ENCODE measurements around the gene CALHM6. TPM values are rescaled to one million over a fixed set of nuclear protein-coding genes. Genes with fewer than 3 reads are reported as not detected.

The CALHM6 gene
- total and polyA plus RNA-seq, 2 experiments from 2014 or later = 1.7 TPM; not detected in 1

DNA sequence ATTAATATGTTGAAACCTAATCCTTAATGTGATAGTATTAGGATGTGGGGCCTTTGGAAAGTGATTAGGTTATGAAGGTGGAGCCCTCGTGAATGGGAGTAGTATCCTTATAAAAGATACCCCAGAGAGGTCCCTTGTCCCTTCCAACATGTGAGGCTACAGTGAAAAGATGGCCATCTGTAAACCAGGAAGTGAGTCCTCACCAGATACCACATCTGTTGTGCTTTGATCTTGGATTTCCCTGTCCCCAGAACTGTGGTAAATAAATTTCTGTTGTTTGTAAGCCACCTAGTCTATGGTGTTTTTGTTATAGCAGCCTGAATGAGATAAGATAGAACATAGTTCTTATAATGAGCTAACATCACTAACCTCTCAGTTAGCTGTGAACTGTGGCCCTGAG is 16.6 kb upstream of the CALHM6 start:
- peaks cover 51% of the 10 kb centered on the region for H3F3A ChIP-seq (ENCODE audit: insufficient read depth)
- no peak overlapping the region for H2AFZ ChIP-seq
- H3K79me2 ChIP-seq (ENCODE audit: insufficient read depth) = no peaks in the 10 kb centered on the region
- TF ChIP-seq EZH2phosphoT487 (IDR thresholded peaks at IDR 0.05; ENCODE audit: insufficient read depth, low read depth) (no peak), EZH2 (IDR thresholded peaks at IDR 0.05; ENCODE audit: insufficient read depth, poor library complexity, severe bottlenecking) (no peak)
- no peaks in the 10 kb centered on the region for H3K27me3 ChIP-seq (replicated peaks; ENCODE audit: insufficient read depth)
- H3K9ac ChIP-seq = no peak overlapping the region
- H3K4me3 ChIP-seq = no peak overlapping the region
- no peaks in the 10 kb centered on the region for H3K9me2 ChIP-seq (ENCODE audit: insufficient read depth)
- no peaks in the 10 kb centered on the region for H3K9me3 ChIP-seq (ENCODE audit: low read depth)
- WGBS, 2 experiments (ENCODE audit: low coverage in 1 of 2, low lambda C conversion rate in 2 of 2, missing lambda C conversion rate in 2 of 2) = 96 to 100% methylated on average over 1 of the region's 1 CpG
- H3K27ac ChIP-seq = no peak overlapping the region
- no peak for DNase-seq
- H3K4me1 ChIP-seq (ENCODE audit: insufficient read depth) = peaks cover 48% of the 10 kb centered on the region
- H4K20me1 ChIP-seq (ENCODE audit: insufficient read depth) = no peaks in the 10 kb centered on the region
- H3K36me3 ChIP-seq (ENCODE audit: low read depth) = no peaks in the 10 kb centered on the region
- in situ Hi-C loops (cut with MboI) = no loop called here
- H3K4me2 ChIP-seq (ENCODE audit: unreplicated experiment) = no peak overlapping the region

DNA sequence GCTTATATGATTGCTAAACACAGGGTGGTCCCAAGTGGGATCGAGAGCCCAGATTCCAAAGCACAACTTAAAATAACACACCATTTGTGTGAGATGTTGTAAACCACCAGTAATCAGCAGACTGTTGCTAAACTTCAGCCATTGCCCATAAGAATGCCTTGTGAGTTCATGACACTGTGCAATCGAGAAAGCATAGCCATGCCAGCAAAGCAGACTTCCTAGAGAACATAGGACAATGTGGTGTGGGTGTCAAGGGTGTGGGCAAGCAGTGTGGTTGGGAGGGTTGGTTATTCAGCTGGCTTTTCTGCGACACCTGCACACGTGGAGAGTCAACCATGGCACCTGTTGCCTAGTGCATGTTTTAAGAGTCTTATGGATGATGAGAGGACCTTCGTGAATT is 16.1 kb upstream of the CALHM6 start:
- Histone ChIP-seq H4K20me1 (ENCODE audit: insufficient read depth) (no peaks in the 10 kb centered on the region), H3K9ac (no peak overlapping the region), H2AFZ (no peak overlapping the region), H3F3A (ENCODE audit: insufficient read depth) (peaks cover 51% of the 10 kb centered on the region), H3K27ac (no peak overlapping the region), H3K27me3 (replicated peaks; ENCODE audit: insufficient read depth) (no peaks in the 10 kb centered on the region), H3K9me2 (ENCODE audit: insufficient read depth) (no peaks in the 10 kb centered on the region), H3K4me1 (ENCODE audit: insufficient read depth) (peaks cover 43% of the 10 kb centered on the region), H3K79me2 (ENCODE audit: insufficient read depth) (no peaks in the 10 kb centered on the region), H3K4me3 (no peak overlapping the region), H3K9me3 (ENCODE audit: low read depth) (no peaks in the 10 kb centered on the region), H3K4me2 (ENCODE audit: unreplicated experiment) (no peak overlapping the region), H3K36me3 (ENCODE audit: low read depth) (no peaks in the 10 kb centered on the region)
- 78 to 79% methylated on average over 5 of the region's 5 CpGs for WGBS, 2 experiments (ENCODE audit: low coverage in 1 of 2, low lambda C conversion rate in 2 of 2, missing lambda C conversion rate in 2 of 2)
- in situ Hi-C loops (cut with MboI) = no loop called here
- DNase-seq = no peak
- no peak for TF ChIP-seq EZH2 (IDR thresholded peaks at IDR 0.05; ENCODE audit: insufficient read depth, poor library complexity, severe bottlenecking)
- no peak for TF ChIP-seq EZH2phosphoT487 (IDR thresholded peaks at IDR 0.05; ENCODE audit: insufficient read depth, low read depth)

DNA sequence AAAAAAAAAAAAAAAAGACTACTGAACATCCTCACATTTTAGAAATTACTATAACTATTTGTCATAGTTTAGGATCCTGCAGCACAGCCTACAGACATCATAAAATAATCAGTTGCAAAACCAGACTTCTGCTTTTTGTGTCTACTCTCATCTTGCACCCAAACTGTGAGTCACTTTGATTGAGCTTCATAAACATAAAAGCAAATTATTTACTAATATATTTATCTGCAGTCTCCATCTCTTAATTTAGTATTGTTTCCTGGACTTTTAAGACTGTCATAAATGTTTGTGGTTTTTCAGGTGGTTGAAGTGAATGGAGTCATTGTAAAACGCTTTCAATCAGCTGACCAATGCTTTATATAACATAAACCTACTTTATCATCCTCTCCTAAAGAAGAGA is 14.8 kb upstream of the CALHM6 start:
- Histone ChIP-seq H3K4me2 (ENCODE audit: unreplicated experiment) (no peak overlapping the region), H3K4me1 (ENCODE audit: insufficient read depth) (peaks cover 43% of the 10 kb centered on the region), H3K27me3 (replicated peaks; ENCODE audit: insufficient read depth) (no peaks in the 10 kb centered on the region), H2AFZ (no peak overlapping the region), H3K9me3 (ENCODE audit: low read depth) (no peaks in the 10 kb centered on the region), H4K20me1 (ENCODE audit: insufficient read depth) (no peaks in the 10 kb centered on the region), H3K9me2 (ENCODE audit: insufficient read depth) (no peaks in the 10 kb centered on the region), H3K4me3 (0 out of 2 replicates have a peak overlapping the region, but pooled peaks have one; percentile 27), H3K79me2 (ENCODE audit: insufficient read depth) (no peaks in the 10 kb centered on the region), H3F3A (ENCODE audit: insufficient read depth) (peaks cover 45% of the 10 kb centered on the region), H3K27ac (peak overlapping the region; percentile 84), H3K36me3 (ENCODE audit: low read depth) (no peaks in the 10 kb centered on the region), H3K9ac (peak overlapping the region; percentile 43; the same call in 1 of the 2 replicates)
- in situ Hi-C loops (cut with MboI) = no loop called here
- no peak for TF ChIP-seq EZH2 (IDR thresholded peaks at IDR 0.05; ENCODE audit: insufficient read depth, poor library complexity, severe bottlenecking)
- TF ChIP-seq EZH2phosphoT487 (IDR thresholded peaks at IDR 0.05; ENCODE audit: insufficient read depth, low read depth) = no peak
- 18 to 24% methylated on average over 1 of the region's 1 CpG for WGBS, 2 experiments (ENCODE audit: low coverage in 1 of 2, low lambda C conversion rate in 2 of 2, missing lambda C conversion rate in 2 of 2)
- peak; percentile 65 for DNase-seq

DNA sequence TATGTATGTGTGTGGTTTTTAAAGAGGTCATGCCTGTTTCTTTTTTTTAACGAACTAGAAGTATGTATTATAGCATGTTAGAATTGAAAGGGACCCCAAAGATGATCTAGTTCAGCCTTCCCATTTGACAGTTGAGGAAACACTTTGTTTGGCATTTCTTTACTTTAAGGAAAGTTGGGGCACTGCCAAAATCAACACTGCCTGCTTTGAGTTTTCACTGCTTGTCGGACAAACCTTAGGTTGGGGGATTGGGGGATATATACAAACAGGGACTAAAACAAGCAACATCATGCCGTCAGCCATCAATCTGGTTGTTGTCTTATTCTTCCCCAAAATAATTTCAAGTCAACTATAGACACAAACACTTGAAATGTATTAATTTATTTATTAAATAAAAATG is 14.1 kb upstream of the CALHM6 start:
- H3F3A ChIP-seq (ENCODE audit: insufficient read depth) = peaks cover 40% of the 10 kb centered on the region
- no peak overlapping the region for H2AFZ ChIP-seq
- peak overlapping the region; percentile 43 for H3K9ac ChIP-seq
- TF ChIP-seq EZH2phosphoT487 (IDR thresholded peaks at IDR 0.05; ENCODE audit: insufficient read depth, low read depth) (no peak), EZH2 (IDR thresholded peaks at IDR 0.05; ENCODE audit: insufficient read depth, poor library complexity, severe bottlenecking) (no peak)
- no peaks in the 10 kb centered on the region for H3K36me3 ChIP-seq (ENCODE audit: low read depth)
- peak overlapping the region; percentile 84 for H3K27ac ChIP-seq
- in situ Hi-C loops (cut with MboI) = no loop called here
- no peaks in the 10 kb centered on the region for H3K79me2 ChIP-seq (ENCODE audit: insufficient read depth)
- H3K4me3 ChIP-seq = peak overlapping the region; percentile 27; the same call in 1 of the 2 replicates
- WGBS, 2 experiments (ENCODE audit: low coverage in 1 of 2, low lambda C conversion rate in 2 of 2, missing lambda C conversion rate in 2 of 2) = 76 to 81% methylated on average over 3 of the region's 3 CpGs
- H3K9me2 ChIP-seq (ENCODE audit: insufficient read depth) = no peaks in the 10 kb centered on the region
- no peak for DNase-seq
- H4K20me1 ChIP-seq (ENCODE audit: insufficient read depth) = no peaks in the 10 kb centered on the region
- H3K9me3 ChIP-seq (ENCODE audit: low read depth) = no peaks in the 10 kb centered on the region
- no peaks in the 10 kb centered on the region for H3K27me3 ChIP-seq (replicated peaks; ENCODE audit: insufficient read depth)
- H3K4me2 ChIP-seq (ENCODE audit: unreplicated experiment) = peak overlapping the region; percentile 70
- H3K4me1 ChIP-seq (ENCODE audit: insufficient read depth) = peaks cover 43% of the 10 kb centered on the region
